NCI-H345 treated with DMSO at 0.1 percent for 48 hours (cell line): ENCODE measurements around the gene CAPZA1.
"Not testable (repeated sequence)": the region's sequence is repeated elsewhere in the genome, so short reads cannot be mapped to it uniquely, and the experiment has no call there.

Experiments
- DNase-seq: peaks from one replicate; lab custom pipeline; 2025; ENCODE audit not compliant: unreplicated experiment; lab: John Stamatoyannopoulos, UW

The CAPZA1 gene

GRCh38 chr1:112626887-112627286, 7.3 kb downstream of the CAPZA1 start:
- no peak for DNase-seq

GRCh38 chr1:112628516-112628915, 8.9 kb downstream of the CAPZA1 start:
- no peak for DNase-seq

- no peak for DNase-seq
Measured at GRCh38 chr1:112629256-112629655, 9.6 kb downstream of the CAPZA1 start.

- no peak for DNase-seq
Measured at GRCh38 chr1:112633628-112634027, 14.0 kb downstream of the CAPZA1 start.

- DNase-seq, result no peak
Measured at GRCh38 chr1:112634367-112634766, 14.7 kb downstream of the CAPZA1 start.

GRCh38 chr1:112636056-112636455, 16.4 kb downstream of the CAPZA1 start:
- DNase-seq, result no peak

GRCh38 chr1:112636597-112637253, 17.1 kb downstream of the CAPZA1 start:
- DNase-seq, result no peak

GRCh38 chr1:112637254-112638109, 17.9 kb downstream of the CAPZA1 start:
- no peak for DNase-seq

- DNase-seq, result no peak
Measured at GRCh38 chr1:112638110-112638428, 18.4 kb downstream of the CAPZA1 start.

GRCh38 chr1:112640437-112640836, 20.8 kb downstream of the CAPZA1 start:
- not testable (repeated sequence) for DNase-seq

- no peak for DNase-seq
Measured at GRCh38 chr1:112643080-112643479, 23.4 kb downstream of the CAPZA1 start.

- no peak for DNase-seq
Measured at GRCh38 chr1:112646225-112646624, 26.6 kb downstream of the CAPZA1 start.

GRCh38 chr1:112651205-112651604, 31.6 kb downstream of the CAPZA1 start:
- DNase-seq, result no peak

- DNase-seq, result no peak
Measured at GRCh38 chr1:112665857-112666256, 46.2 kb downstream of the CAPZA1 start.

- no peak for DNase-seq
Measured at GRCh38 chr1:112666946-112667345, 47.3 kb downstream of the CAPZA1 start.

GRCh38 chr1:112672009-112672408, 52.4 kb downstream of the CAPZA1 start:
- no peak for DNase-seq

- no peak for DNase-seq
Measured at GRCh38 chr1:112672842-112673241, 53.2 kb downstream of the CAPZA1 start.

GRCh38 chr1:112673592-112674439, 54.2 kb downstream of the CAPZA1 start:
- DNase-seq, result peak; percentile 38

GRCh38 chr1:112674440-112674985, 54.9 kb downstream of the CAPZA1 start, which contains the start of gene MOV10:
Gene MOV10, plus strand, starts transcription at chr1:112674659. Its CDS starts 254 bp downstream, at chr1:112674913.
- DNase-seq, result peak; percentile 38

- no peak for DNase-seq
Measured at GRCh38 chr1:112674986-112675727, 55.5 kb downstream of the CAPZA1 start.
